ENCODE results near the gene CLEC16A.

GRCh38 chr16:11151156-11151884 lies 207.0 kb downstream of the CLEC16A start:
- TF ChIP-seq CTCF (conservative IDR thresholded peaks at IDR 0.05; ENCODE audit: low read depth in 2 of 2) (no peak), POLR2AphosphoS5 (IDR thresholded peaks at IDR 0.05; ENCODE audit: low read depth) (no peak), EZH2 (IDR thresholded peaks at IDR 0.05; ENCODE audit: low read depth, unreplicated experiment) (no peak), REST (IDR thresholded peaks at IDR 0.05; ENCODE audit: unreplicated experiment) (no peak), NANOG (IDR thresholded peaks at IDR 0.05; ENCODE audit: borderline replicate concordance) (no peak), JUNB (IDR thresholded peaks at IDR 0.05; ENCODE audit: unreplicated experiment) (no peak)

Data from GM23338 (cell line).